NCI-H146 treated with DMSO at 0.1 percent for 48 hours (cell line): ENCODE results near the gene DCP2.
"Not testable (repeated sequence)": the region's sequence is repeated elsewhere in the genome, so short reads cannot be mapped to it uniquely, and the experiment has no call there.

Experiments
- DNase-seq: peaks from one replicate; lab custom pipeline; 2025; ENCODE audit not compliant: unreplicated experiment; lab: John Stamatoyannopoulos, UW

The DCP2 gene

DNA sequence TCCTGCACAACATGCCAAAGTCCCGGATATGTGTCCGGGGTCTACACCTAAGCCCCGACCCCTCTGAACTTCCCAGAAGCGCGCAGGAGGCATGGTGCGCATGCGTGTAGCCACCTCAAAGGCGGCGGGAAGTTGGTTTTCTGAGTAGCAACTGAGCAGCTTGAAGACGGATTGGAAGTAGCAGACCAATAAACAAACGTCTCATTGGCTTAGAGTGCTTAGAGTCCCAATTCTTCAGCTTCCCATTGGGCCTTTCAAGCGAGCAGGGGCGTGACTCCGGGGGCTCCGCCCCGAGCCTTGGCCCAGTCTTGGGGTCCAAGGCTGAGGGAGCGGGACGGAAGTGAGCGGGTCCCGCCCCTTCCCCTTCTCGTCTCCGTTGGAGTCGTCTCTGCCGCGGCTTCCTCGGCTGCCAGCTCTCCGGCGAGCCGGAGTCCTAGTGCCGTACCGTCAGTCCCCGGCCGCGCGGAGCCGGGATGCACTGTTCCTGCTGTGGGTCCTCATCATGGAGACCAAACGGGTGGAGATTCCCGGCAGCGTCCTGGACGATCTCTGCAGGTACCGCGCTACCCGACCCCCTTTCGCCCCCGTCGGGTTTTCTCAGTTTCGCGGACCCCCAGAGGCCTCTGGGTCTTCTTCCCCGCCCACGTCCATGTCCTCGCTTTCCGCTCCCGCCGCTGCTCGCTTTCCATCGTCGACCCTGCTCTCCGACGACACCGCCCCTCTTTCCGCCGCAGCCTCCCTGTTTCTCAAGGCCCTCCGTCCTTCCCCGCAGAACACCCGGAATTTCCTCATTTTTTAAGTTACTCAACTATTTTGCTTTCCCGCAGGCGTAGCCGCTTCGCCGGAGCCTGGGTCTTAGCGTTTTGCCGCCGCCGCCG, at the start of gene DCP2:
Gene DCP2, plus strand, starts transcription at position 367 of the 878 bp plus-strand sequence. Its CDS starts 136 bp downstream, at position 503.
- DNase-seq, result peak; percentile 99

DNA sequence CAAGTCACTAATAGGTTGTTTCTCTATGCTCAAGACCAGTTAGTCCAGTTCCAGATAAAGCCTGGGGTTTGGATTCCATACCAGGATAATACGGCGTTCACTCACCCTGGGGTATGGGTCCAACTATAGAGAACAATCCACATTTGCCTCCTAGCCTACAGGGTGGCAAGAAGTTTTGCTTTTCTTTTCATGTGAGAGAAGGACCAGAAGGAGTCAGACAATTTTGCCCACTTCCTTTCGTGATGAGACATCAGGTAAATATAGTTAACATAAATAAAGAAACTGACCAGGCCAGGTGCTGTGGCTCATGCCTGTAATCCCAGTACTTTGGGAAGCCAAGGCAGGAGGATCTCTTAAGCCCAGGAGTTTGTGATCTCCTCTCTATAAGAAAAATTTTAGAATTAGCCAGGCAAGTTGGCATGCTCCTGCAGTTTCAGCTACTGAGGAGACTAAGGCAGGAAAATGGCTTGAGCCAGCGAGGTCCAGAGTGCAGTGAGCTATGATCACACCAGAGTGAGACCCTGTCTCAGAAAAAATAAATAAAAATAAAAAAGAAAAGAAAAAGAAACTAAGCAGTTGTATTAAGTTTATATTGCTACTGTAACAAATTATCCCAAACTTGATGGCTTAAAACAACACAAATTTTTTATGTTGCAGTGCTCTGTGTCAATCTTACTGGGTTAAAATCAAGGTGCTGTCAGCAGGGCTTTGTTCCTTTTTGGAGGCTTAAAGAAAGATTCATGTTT, 47.1 kb upstream of the DCP2 start:
- DNase-seq, result no peak

DNA sequence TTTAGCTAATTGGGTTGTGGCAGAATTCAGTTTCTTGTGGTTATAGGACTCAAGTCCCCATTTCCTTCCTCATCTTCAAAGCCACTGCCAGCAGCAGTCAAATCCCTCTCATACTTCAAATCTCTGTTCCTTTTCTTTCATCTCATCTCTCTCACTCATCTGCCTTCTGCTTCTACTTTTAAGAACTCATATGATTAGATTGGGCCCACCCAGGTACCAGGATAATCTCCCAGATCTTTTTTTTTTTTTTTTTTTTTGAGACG, 46.6 kb upstream of the DCP2 start:
- DNase-seq, result no peak

DNA sequence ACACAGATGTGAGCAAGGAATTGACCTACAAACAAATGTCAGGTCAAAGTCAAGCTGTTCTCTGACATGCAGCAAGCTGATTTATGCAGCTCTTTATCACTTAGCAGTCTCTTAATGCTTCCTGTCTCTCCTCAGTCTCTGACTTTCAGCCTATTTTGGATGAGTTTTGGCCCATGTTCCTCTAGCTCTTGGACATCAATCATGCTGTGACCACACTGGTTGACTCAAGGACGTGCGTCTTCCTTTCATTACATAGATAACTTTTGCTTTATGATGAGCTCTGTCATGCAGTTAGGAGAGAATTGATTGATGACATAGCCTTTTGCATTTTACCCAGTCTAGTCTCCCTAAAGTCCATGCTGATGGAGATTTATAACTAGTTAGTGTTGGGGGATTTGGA, 45.1 kb upstream of the DCP2 start:
- DNase-seq, result no peak

DNA sequence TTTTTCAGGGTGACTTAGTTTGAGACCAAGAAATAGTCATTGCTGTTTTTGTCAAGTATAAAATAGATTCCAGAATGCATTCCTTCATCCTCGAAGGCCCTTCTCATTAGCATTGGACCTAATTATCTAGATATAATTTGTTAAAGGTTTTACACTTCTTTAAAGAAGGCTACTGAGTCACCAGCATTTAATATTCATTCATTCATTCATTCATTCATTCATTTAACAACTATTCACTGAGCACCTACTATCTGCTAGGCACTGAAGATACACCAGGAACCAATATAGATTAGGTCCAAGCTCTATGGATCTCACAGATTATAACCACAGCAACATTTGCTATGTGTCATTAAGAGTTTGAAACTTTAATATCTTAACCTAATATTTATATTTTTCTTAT, 43.5 kb upstream of the DCP2 start:
- no peak for DNase-seq

DNA sequence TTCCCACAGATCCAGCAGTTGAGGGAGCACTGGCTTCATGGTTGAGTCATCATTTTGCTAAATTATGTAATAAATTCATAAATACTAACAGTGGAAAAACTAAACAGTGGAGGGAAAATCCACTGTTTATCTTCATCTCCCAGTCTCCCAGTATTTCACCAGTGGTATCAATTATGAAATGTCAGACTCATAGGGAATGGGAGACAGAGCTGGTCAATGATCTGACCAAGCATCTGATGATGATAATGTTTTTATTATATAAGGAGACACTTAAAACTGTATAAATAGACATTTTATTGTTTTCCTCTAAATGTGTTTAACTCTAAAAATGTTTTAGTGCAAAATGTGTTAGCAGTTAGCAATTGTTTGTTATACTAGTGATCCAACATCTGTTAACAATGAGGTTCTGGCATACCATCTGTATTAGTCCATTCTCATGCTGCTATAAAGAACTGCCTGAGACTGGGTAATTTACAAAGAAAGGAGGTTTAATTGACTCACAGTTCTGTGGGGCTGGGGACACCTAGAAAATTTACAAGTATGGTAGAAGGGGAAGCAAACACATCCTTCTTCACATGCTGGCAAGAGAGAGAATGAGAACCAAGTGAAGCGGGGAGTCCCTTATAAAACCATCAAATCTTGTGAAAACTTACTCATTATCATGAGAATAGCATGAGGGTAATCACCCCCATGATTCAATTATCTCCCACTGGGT, 42.8 kb upstream of the DCP2 start:
- no peak for DNase-seq

DNA sequence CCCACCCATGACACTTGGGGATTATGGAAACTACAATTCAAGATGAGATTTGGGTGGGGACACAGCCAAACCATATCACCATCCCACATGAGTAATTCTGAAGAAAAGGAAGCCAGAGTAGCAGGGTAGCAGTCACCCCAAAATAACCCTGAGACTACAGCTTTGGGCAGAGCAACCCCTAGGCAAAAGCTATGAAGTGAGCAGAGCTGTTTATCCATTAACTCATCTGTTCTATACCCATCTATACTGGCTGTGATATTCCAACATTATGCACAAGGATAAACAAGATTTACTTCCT, 42.3 kb upstream of the DCP2 start:
- no peak for DNase-seq

DNA sequence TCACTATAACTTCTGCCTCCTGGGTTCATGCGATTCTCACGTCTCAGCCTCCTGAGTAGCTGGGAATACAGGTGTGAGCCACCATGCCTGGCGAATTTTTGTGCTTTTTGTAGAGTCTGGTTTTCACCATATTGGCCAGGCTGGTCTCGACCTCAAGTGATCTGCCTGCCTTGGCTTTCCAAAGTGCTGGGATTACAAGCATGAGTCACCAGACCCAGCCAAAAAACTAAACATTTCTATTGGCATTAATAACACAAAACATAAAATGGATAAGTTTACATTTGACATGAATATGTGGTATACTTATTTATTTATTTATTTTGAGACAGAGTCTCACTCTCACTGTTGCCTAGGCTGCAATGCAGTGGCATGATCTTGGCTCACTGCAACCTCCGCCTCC, 40.9 kb upstream of the DCP2 start:
- no peak for DNase-seq

DNA sequence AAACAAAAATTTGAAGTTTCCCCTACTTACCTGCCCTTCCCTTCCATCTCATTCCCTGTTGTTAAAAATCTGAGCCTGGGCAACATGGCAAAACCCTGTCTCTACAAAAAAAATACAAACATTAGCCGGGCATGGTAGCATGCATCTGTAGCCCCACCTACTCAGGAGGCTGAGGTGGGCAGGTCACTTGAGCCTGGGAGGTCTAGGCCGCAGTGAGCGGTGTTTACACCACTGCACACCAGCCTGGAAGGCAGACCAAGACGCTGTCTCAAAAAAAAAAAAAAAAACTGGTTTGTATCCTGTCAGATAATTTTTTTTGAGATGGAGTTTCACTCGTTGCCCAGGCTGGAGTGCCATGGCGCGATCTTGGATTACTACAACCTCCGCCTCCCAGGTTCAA, 38.3 kb upstream of the DCP2 start:
- DNase-seq, result no peak

DNA sequence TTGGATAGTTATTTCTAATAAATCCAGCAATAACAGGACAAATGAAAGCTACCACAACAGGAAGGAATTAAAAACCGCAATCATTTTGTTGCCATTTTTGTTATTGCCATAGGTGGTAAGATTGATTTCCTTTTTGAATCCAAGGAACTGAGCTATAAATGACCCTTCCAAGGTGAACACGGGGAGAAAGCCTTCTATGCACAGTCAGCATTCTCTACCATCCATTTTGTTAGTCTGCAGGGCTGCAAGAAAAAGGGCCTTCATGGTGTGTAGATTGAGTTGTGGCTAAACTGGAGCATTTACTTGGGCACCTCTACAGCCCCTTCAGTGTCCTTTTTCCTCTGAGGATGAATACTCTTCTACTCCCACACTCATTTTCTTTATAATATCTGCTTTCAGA, 35.9 kb upstream of the DCP2 start:
- DNase-seq, result no peak

DNA sequence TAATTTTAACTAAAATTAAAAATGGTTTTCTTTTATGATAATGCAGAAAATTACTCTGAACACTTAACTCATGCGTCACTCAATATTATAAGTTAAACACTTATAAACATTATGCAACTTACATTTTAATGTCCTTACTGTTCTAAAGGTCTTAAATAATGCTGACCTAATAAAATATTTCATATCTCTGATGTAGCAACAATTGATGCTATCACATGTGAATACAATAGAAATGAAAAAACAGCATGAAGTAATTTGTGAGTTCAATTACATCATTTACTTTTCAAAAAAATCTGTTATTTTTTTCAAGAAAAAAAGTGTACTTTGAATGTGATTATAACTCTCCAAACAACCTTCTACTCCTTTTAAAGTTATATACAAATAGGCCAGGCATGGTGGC, 28.1 kb upstream of the DCP2 start:
- no peak for DNase-seq

DNA sequence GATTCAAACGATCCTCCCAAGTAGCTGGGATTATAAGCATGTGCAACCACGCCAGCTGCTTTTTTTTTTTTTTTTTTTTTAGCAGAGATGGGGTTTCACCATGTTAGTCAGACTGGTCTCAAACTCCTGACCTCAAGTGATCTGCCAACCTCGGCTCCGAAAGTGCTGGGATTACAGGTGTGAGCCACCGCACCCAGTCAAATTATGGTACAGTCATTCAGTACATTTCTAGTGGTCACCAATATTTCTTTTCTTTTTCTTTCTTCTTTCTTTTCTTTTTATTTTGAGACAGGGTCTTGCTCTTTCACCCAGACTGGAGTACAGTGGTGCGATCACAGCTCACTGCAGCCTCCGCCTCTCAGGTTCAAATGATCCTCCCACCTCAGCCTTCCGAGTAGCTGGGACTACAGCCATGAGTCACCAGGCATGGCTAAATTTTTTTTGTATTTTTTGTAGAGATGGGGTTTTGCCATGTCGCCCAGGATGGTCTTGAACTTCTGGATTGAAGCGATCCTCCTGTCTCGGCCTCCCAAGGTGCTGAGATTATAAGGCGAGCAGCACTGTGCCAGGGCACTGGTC, 25.4 kb upstream of the DCP2 start:
- DNase-seq, result no peak

DNA sequence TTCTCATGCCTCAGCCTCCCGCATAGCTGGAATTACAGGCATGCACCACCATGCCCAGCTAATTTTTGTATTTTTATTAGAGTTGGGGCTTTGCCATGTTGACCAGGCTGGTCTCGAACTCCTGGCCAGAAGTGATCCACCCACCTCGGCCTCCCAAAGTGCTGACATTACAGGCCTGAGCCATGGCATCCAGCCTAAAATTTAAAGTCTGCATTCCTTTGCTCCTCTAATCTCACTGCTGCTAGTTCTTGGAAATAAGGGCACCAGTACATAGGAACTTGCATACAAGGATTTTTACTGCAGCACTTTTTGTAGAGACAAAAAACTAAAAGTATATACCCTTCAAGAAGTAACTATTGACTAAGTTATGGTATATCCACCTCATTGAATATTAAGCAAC, 20.0 kb upstream of the DCP2 start:
- no peak for DNase-seq

DNA sequence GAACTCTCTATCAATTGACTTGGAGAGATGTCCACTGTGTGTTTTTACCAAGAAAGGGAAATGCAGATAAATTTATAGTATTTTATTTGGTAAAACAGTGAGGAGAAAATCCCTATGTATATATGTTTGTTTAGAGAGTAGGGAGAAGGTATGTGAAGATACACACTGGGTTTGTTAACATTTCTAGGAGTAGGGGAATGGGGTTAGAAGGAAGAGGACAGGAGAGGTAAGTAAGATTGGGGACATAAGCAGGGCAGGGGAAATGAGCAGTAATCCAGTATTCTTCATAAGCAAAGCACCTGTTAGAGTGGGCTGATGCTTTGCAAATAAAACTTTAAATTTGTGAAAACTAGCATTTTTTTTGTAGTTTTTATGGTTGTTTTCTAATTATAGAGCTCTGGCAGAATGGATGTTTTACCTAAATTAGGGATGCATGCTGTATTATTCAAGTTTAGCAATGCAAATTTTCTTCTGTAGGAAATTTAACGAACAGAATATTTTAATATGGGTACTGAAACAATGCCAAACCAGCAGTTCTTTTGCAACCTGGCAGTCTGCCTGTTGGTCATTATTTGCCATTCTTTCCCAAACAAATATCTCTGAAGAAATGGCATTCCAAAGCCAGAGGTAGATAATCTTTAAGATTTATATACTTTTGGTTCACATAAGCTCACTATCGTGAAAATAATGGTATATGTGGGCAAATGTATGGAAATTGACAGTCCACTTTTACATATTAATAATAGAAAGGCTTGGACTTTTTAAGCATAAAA, 19.4 kb upstream of the DCP2 start:
- no peak for DNase-seq

DNA sequence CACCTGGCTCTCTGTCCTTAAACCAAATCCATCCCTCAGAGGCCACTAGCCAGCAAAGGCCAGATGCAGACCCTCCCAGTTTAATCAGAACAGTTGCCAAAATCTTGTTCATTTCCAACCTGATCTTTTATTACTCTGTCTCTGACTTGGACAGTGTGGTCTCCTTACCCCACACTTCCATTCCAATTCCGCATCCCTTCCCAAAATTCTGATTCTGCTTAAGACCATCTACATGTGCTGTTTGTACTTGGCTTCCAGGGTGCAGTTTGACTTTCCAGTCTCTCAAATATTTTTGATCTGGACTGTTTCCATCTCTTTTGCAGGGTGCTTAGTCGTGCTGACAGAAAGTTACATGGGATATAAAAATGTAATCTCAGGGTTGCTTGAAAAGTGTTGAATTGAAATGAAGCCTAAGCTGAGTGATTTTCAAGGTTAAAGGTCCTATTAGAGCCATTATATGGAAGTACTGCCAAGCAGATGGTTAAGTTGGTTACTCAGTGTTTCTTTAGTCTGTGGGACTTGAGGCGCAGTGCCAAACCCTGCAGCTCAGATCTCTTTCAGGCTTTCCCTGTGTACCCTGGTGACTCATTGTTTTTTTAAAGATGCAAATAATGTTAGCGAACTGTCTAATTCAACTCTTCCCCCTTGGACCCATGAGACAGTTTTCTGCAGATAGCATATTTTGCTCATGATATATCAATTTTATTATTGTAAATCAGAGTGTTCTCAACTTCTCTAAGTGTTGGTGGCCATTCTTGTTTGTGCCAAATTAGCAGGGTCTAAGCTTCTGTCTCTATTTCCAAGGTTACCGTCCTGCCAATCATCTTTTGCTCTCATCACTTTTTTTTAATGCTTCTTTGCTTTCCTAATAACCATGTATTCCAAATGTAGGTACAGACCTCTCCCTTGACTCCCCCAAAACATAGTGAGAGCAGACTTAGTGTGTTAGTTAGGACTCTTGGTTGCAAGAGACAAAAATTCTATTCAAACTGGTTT, 18.2 kb upstream of the DCP2 start:
- no peak for DNase-seq

DNA sequence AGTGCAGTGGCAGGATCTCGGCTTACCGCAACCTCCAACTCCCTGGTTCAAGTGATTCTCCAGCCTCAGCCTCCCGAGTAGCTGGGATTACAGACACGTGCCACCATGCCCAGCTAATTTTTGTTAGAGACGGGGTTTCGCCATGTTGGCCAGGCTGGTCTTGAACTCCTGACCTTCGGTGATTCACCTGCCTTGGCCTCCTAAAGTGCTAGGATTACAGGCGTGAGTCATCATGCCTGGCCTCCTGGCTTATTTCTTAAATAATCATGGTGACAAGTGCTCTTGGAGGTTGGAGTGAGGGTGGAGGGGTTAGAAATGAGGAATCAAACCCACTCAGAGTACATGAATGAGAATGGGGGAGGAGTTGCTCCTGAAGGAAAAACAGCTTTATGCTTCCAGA, 16.7 kb upstream of the DCP2 start:
- DNase-seq, result not testable (repeated sequence)

DNA sequence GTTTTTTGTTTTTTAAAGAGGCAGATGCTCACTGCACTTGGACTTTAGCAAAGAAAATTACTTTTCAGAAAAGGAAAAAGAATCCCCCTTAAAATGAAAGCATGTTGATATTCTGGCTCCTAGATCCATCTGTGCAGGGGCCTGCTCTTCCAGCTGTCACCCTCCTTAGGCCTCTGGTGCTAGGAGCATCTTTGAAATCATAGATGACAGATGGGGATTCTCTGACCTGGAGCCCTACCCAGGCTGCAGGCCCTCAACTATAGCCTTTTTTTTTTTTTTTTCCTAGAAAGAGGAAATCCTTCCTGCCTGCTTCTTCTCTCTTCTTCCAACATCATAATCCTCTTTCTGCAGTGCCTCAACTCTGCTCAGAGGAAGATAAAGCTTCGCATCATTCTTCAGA, 16.3 kb upstream of the DCP2 start:
- DNase-seq, result no peak

DNA sequence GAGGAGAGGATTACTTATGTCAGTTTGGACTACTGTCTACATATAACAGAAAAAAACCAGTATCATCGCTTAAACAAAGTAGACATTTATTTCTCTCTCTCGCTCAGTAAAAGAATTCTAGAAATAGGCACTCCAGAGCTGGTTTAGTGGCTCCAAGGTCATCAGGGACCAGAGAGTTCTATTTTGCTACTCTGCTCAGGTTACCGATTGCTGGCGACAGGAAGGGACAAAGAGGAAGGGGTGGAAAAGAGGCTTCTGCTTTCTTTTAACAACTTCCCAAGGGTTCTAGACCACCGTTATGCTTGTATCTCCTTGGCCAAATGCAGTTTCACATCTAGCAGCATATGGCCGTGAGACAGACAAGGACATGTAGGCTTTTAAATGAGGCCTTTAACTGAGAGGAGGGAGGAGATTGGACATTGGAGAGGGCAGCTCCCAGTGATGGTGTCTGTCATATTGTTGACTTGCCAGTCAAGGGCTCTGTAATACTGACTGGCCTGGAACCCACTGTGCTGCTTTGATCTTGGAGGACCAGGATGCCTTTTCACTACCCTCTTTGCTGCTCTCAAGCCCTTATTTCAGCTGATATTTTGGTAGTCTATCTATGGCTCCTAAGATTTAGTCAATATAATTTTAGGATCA, 15.6 kb upstream of the DCP2 start:
- no peak for DNase-seq

DNA sequence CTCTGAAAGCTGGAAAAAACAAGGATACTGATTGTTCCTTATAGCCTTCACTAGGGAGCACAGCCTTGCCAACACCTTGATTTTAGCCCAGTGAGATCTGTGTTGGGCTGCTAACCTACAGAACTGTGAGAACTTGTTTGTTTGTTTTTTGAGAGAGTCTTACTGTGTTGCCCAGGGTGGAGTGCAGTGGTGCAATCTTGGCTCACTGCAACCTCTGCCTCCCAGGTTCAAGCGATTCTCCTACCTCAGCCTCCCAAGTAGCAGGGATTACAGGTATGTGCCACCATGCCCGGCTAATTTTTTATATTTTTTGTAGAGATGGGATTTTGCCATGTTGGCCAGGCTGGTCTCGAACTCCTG, 13.2 kb upstream of the DCP2 start:
- DNase-seq, result not testable (repeated sequence)
